Cardiac fibroblast (primary cell): ENCODE data around the gene TUBB4A.

Source experiments
- DNase-seq, 2 donors: peaks; one replicate each; pipeline versions ENCODE4 v3.0.0 to v3.0.0-alpha.2; 2010; ENCODE audit warnings: low read depth in 2 of 2
- H3K4me3 ChIP-seq, 2 donors: replicated peaks in 1 of 2; 1 replicate in 1 of 2; 2 replicates in 1 of 2; pipeline ENCODE4 v1.5.1; 2011; ENCODE audit warnings: low read depth in 2 of 2, low read length in 2 of 2, mild to moderate bottlenecking in 2 of 2, moderate library complexity in 1 of 2
- TF ChIP-seq, protein P1 (sequence below): IDR thresholded peaks from one replicate; pipeline ENCODE4 v1.5.1; 2011; ENCODE audit warnings: low read depth, mild to moderate bottlenecking, low read length, inconsistent platforms

Gene TUBB4A

GRCh38 chr19:6534451-6535093 lies 32.5 kb upstream of the TUBB4A start:
- no peak for DNase-seq
- no peak overlapping the region for H3K4me3 ChIP-seq
- TF ChIP-seq, protein P1, sequence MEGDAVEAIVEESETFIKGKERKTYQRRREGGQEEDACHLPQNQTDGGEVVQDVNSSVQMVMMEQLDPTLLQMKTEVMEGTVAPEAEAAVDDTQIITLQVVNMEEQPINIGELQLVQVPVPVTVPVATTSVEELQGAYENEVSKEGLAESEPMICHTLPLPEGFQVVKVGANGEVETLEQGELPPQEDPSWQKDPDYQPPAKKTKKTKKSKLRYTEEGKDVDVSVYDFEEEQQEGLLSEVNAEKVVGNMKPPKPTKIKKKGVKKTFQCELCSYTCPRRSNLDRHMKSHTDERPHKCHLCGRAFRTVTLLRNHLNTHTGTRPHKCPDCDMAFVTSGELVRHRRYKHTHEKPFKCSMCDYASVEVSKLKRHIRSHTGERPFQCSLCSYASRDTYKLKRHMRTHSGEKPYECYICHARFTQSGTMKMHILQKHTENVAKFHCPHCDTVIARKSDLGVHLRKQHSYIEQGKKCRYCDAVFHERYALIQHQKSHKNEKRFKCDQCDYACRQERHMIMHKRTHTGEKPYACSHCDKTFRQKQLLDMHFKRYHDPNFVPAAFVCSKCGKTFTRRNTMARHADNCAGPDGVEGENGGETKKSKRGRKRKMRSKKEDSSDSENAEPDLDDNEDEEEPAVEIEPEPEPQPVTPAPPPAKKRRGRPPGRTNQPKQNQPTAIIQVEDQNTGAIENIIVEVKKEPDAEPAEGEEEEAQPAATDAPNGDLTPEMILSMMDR = no peak

DNA sequence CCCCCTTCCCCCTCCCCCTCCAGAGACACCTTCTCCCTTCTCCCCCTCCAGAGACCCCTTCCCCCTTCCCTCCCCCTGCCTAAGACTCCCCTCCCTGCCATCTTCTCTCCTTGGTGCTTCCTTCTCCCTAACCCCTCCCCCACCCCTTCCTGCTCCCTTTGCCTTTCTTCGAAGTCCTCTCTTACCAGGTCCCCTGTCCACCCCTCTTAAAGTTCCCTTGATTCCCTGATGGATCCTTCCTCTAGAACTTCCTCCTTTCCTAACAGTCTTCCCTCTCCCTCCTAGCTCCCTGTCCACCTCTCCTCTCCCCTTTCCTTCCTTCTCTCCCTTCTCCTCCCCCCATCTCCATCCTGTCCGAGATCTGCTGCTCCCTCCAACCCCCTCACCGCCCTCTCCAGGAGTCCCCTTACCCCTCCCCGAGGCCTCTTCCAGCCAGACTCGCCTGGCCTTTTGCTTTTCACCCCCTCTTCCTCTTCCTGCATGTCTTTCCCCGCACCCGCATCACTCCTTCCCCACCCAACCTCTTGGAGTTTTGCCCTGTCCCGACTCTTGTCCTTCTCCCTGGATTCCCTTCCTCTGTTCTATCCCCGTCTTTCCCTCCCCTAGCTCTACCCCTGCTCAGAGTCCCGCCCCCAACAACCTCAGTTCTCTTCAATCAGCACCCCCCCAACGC lies 31.8 kb upstream of the TUBB4A start:
- no peak for DNase-seq
- no peak overlapping the region for H3K4me3 ChIP-seq
- TF ChIP-seq, protein P1 = no peak

DNA sequence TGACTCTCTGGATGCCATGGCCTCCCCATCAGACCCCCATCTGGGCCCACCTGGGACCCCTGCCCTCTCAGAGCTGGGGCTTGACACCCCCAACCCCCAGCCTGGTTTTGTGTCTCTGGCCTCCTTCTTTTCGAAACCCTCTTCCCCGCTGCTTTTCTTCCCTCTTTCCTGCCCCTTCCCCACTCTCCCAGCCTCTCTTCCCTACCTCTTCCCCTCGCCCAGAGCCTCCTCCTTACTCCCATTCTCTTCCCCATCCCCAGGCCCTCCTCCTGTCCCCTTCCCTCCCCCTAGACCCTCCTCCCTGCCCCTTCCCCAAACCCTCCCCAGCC lies 30.9 kb upstream of the TUBB4A start:
- TF ChIP-seq, protein P1 = no peak
- DNase-seq = no peak
- no peak overlapping the region for H3K4me3 ChIP-seq

GRCh38 chr19:6532244-6532999 lies 30.3 kb upstream of the TUBB4A start:
- no peak for DNase-seq
- H3K4me3 ChIP-seq = no peak overlapping the region

GRCh38 chr19:6531956-6532243 lies 29.8 kb upstream of the TUBB4A start:
- no peak for DNase-seq
- TF ChIP-seq, protein P1 = no peak
- H3K4me3 ChIP-seq = peak overlapping the region in 1 of 2 donors; percentile 59

More at GRCh38 chr19:6532244-6532999, 30.3 kb upstream of the TUBB4A start:
- TF ChIP-seq, protein P1 = no peak

DNA sequence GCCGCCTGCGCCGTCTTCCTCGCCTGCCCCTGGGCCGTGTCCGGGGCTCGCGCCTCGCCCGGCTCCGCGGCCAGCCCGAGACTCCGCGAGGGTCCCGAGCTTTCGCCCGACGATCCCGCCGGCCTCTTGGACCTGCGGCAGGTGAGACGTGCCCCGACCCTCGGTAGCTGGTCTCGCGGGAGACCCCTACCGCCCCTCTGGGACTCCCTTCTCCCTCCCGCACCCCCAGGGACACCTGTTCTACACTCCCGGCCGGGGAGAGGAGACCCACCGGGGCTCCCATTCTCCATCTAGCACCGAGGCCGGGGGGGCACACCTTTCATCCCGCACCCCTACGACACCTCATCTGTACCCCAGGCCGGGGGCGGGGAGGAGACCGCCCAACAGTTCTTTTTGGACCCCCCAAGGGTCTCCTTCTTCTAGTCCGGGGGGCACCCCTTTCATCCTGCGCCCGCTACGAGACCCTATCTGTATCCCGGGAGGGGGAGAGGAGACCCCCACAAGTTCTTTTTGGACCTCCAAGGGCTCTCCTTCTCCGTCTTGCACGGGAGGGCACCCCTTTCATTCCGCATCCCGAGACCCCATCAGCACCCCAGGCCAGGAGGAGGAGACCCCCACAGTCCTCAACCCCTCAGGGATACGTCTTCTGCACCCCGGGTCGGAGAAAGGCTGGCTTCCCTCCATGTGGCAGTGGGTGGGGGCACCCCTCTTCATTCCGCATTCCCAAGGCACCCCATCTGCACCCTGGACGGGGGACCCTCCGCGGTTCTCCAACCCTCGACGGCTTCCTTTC lies 29.2 kb upstream of the TUBB4A start:
- no peak for DNase-seq
- peak overlapping the region; percentile 59 to 61 for H3K4me3 ChIP-seq
- TF ChIP-seq, protein P1 = no peak
